ENCODE measurements around the gene SH3GL1. TPM values are rescaled to one million over a fixed set of nuclear protein-coding genes. Genes with fewer than 3 reads are reported as not detected.

The SH3GL1 gene
- total and polyA plus RNA-seq, 2 experiments from 2014 or later, result 73.1 to 89.5 TPM

DNA sequence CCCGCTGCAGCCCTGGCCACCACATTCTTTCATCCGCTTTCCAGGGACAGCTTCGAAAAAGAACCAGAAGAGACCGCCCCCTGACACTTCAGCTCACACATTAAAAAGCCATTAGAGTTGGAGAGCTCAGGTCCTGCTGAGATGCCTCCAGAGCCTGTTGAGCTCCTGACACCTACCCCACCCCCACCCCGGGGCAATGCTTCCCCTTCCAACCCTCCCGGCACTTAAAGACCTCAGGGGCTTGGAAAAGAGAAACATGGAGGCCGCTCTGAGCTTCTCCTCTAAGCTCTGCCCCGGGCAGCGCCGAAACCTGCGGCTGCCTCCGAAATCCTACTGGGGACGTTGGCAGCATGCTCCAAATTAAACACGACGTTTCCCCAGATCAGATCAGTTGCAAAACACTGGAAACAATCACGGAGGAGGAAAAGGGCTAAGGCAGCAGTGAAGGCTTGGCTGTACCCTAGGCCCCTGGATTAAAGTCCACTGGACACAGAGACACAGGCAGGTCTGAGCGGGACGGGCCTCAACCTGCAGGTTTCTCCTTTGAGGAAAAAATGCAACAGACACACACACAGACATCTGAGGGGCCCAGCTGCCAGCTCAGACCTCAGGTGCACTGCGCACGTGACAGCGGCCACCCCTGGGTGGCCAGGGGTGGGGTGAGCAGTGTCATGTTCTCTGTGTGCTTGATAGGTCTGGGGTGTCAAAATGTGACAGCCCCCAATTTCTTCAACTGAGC is 9.6 kb downstream of the SH3GL1 start:
- peak; percentile 85 for DNase-seq (ENCODE audit: low spot score)
- H3K79me2 ChIP-seq (replicated peaks; ENCODE audit: insufficient read depth), result peaks cover 97% of the 10 kb centered on the region

More for the DNA sequence above, 9.6 kb downstream of the SH3GL1 start:
- Histone ChIP-seq H2AFZ (no peak overlapping the region), H3K36me3 (ENCODE audit: insufficient read depth) (peaks cover 6% of the 10 kb centered on the region; the same call in 1 of the 2 replicates), H3K4me1 (ENCODE audit: insufficient read depth) (peaks cover 22% of the 10 kb centered on the region), H3K27ac (ENCODE audit: low read depth) (peak overlapping the region; percentile 84; the same call in 1 of the 2 replicates), H3K4me3 (peak overlapping the region; percentile 46), H3K9me2 (ENCODE audit: insufficient read depth) (no peaks in the 10 kb centered on the region), H3K4me2 (peak overlapping the region; percentile 75), H4K20me1 (replicated peaks; ENCODE audit: insufficient read depth) (peaks cover 70% of the 10 kb centered on the region), H3F3A (replicated peaks; ENCODE audit: low read depth) (peaks cover 10% of the 10 kb centered on the region; the same call in 1 of the 2 replicates), H3K27me3 (ENCODE audit: insufficient read depth) (no peaks in the 10 kb centered on the region)
- peak; percentile 83 for ATAC-seq
- H3K36me3 Mint-ChIP-seq (ENCODE audit: low read depth), result peaks cover 22% of the 10 kb centered on the region
- H3K4me3 Mint-ChIP-seq, result peak overlapping the region; percentile 63
- peaks cover 22% of the 10 kb centered on the region for H3K27me3 Mint-ChIP-seq (ENCODE audit: insufficient read depth, low read depth, poor library complexity)
- H3K27ac Mint-ChIP-seq, result peak overlapping the region; percentile 76
- TF ChIP-seq, protein P1, sequence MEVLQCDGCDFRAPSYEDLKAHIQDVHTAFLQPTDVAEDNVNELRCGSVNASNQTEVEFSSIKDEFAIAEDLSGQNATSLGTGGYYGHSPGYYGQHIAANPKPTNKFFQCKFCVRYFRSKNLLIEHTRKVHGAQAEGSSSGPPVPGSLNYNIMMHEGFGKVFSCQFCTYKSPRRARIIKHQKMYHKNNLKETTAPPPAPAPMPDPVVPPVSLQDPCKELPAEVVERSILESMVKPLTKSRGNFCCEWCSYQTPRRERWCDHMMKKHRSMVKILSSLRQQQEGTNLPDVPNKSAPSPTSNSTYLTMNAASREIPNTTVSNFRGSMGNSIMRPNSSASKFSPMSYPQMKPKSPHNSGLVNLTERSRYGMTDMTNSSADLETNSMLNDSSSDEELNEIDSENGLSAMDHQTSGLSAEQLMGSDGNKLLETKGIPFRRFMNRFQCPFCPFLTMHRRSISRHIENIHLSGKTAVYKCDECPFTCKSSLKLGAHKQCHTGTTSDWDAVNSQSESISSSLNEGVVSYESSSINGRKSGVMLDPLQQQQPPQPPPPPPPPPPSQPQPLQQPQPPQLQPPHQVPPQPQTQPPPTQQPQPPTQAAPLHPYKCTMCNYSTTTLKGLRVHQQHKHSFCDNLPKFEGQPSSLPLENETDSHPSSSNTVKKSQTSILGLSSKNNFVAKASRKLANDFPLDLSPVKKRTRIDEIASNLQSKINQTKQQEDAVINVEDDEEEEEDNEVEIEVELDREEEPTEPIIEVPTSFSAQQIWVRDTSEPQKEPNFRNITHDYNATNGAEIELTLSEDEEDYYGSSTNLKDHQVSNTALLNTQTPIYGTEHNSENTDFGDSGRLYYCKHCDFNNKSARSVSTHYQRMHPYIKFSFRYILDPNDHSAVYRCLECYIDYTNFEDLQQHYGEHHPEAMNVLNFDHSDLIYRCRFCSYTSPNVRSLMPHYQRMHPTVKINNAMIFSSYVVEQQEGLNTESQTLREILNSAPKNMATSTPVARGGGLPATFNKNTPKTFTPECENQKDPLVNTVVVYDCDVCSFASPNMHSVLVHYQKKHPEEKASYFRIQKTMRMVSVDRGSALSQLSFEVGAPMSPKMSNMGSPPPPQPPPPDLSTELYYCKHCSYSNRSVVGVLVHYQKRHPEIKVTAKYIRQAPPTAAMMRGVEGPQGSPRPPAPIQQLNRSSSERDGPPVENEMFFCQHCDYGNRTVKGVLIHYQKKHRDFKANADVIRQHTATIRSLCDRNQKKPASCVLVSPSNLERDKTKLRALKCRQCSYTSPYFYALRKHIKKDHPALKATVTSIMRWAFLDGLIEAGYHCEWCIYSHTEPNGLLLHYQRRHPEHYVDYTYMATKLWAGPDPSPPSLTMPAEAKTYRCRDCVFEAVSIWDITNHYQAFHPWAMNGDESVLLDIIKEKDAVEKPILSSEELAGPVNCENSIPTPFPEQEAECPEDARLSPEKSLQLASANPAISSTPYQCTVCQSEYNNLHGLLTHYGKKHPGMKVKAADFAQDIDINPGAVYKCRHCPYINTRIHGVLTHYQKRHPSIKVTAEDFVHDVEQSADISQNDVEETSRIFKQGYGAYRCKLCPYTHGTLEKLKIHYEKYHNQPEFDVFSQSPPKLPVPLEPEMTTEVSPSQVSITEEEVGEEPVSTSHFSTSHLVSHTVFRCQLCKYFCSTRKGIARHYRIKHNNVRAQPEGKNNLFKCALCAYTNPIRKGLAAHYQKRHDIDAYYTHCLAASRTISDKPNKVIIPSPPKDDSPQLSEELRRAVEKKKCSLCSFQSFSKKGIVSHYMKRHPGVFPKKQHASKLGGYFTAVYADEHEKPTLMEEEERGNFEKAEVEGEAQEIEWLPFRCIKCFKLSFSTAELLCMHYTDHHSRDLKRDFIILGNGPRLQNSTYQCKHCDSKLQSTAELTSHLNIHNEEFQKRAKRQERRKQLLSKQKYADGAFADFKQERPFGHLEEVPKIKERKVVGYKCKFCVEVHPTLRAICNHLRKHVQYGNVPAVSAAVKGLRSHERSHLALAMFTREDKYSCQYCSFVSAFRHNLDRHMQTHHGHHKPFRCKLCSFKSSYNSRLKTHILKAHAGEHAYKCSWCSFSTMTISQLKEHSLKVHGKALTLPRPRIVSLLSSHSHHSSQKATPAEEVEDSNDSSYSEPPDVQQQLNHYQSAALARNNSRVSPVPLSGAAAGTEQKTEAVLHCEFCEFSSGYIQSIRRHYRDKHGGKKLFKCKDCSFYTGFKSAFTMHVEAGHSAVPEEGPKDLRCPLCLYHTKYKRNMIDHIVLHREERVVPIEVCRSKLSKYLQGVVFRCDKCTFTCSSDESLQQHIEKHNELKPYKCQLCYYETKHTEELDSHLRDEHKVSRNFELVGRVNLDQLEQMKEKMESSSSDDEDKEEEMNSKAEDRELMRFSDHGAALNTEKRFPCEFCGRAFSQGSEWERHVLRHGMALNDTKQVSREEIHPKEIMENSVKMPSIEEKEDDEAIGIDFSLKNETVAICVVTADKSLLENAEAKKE (CRISPR knock-in tag; IDR thresholded peaks at IDR 0.05), result peak; percentile 59; the same call in 1 of the 2 replicates
- no peak for TF ChIP-seq CREB1 (CRISPR knock-in tag; IDR thresholded peaks at IDR 0.05; ENCODE audit: low read depth)
- peaks cover 59% of the 10 kb centered on the region for H3K4me1 Mint-ChIP-seq
- no peaks in the 10 kb centered on the region for H3K9me3 Mint-ChIP-seq
